Stromal cell of bone marrow (primary cell): ENCODE results near the gene ZBED1.
"Not testable (repeated sequence)": the region's sequence is repeated elsewhere in the genome, so short reads cannot be mapped to it uniquely, and the experiment has no call there.

ENCODE experiments used
- DNase-seq: peaks from one replicate; pipeline ENCODE4 v3.0.0-alpha.2; 2012; ENCODE audit warnings: low read depth

Gene ZBED1

GRCh38 chrX:2500803-2501558 lies at the start of gene ZBED1, which contains the start of gene DHRSX:
TSS of gene ZBED1 (minus strand) at chrX:2500976. CDS start at chrX:2490719, 10,257 bp downstream.
TSS of gene DHRSX (minus strand) at chrX:2500976. CDS start at chrX:2500925, 51 bp downstream.
- DNase-seq = no peak

GRCh38 chrX:2549876-2550275 lies 49.1 kb upstream of the ZBED1 start:
- DNase-seq = no peak

- no peak for DNase-seq
Measured at GRCh38 chrX:2548711-2549423, 48.1 kb upstream of the ZBED1 start.

GRCh38 chrX:2547736-2548135 lies 47.0 kb upstream of the ZBED1 start:
- no peak for DNase-seq

GRCh38 chrX:2546496-2546895 lies 45.7 kb upstream of the ZBED1 start:
- no peak for DNase-seq

- no peak for DNase-seq
Measured at GRCh38 chrX:2545144-2545543, 44.4 kb upstream of the ZBED1 start.

- DNase-seq = no peak
Measured at GRCh38 chrX:2542826-2543521, 42.2 kb upstream of the ZBED1 start.

GRCh38 chrX:2541603-2542002 lies 40.8 kb upstream of the ZBED1 start:
- no peak for DNase-seq

- no peak for DNase-seq
Measured at GRCh38 chrX:2540426-2540947, 39.7 kb upstream of the ZBED1 start.

GRCh38 chrX:2539586-2539985 lies 38.8 kb upstream of the ZBED1 start:
- no peak for DNase-seq

GRCh38 chrX:2538031-2538757 lies 37.4 kb upstream of the ZBED1 start:
- no peak for DNase-seq

- DNase-seq = no peak
Measured at GRCh38 chrX:2536974-2537373, 36.2 kb upstream of the ZBED1 start.

GRCh38 chrX:2536141-2536540 lies 35.4 kb upstream of the ZBED1 start:
- no peak for DNase-seq

GRCh38 chrX:2534261-2535021 lies 33.7 kb upstream of the ZBED1 start:
- not testable (repeated sequence) for DNase-seq

- DNase-seq = no peak
Measured at GRCh38 chrX:2533424-2533823, 32.6 kb upstream of the ZBED1 start.

- DNase-seq = no peak
Measured at GRCh38 chrX:2526390-2526789, 25.6 kb upstream of the ZBED1 start.

GRCh38 chrX:2523911-2524310 lies 23.1 kb upstream of the ZBED1 start:
- no peak for DNase-seq

GRCh38 chrX:2521927-2522386 lies 21.2 kb upstream of the ZBED1 start:
- DNase-seq = no peak

- no peak for DNase-seq
Measured at GRCh38 chrX:2521092-2521926, 20.5 kb upstream of the ZBED1 start.

- DNase-seq = no peak
Measured at GRCh38 chrX:2520539-2520938, 19.8 kb upstream of the ZBED1 start.
